ENCODE data around the gene IFNL4. TPM values are rescaled to one million over a fixed set of nuclear protein-coding genes. Genes with fewer than 3 reads are reported as not detected.
"Not testable (repeated sequence)": the region's sequence is repeated elsewhere in the genome, so short reads cannot be mapped to it uniquely, and the experiment has no call there.

Gene IFNL4
- polyA plus RNA-seq (2014; cell fraction: cytosol; rRNA removed): 0.70 TPM in 1 of 2 replicates, not detected in the other
- not detected in 2 replicates for polyA plus RNA-seq (2014; cell fraction: nucleus; rRNA removed)

DNA sequence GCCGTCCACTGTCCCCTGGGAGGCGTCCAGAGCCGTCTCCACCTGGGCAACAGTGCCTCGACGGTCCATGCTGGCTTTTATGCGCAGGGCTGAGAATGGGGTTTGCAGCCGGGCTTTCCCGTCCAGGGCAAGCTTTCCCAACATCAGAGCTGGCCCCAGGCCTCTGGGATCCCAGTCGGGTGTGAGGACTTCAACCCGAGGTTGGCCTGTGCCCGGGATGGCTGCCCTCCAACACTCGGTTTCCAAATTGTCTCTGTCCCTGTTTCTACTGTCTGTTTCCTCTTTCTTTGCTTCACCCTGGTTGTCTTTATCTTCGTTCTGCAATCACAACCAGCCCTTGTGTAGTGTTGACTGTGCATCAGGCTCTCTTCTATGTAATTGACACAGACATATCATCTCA lies at the start of gene IFNL4:
IFNL4 (minus strand) TSS at position 51 of the 400 bp plus-strand sequence.
- no peak for DNase-seq (ENCODE audit: low spot score)

DNA sequence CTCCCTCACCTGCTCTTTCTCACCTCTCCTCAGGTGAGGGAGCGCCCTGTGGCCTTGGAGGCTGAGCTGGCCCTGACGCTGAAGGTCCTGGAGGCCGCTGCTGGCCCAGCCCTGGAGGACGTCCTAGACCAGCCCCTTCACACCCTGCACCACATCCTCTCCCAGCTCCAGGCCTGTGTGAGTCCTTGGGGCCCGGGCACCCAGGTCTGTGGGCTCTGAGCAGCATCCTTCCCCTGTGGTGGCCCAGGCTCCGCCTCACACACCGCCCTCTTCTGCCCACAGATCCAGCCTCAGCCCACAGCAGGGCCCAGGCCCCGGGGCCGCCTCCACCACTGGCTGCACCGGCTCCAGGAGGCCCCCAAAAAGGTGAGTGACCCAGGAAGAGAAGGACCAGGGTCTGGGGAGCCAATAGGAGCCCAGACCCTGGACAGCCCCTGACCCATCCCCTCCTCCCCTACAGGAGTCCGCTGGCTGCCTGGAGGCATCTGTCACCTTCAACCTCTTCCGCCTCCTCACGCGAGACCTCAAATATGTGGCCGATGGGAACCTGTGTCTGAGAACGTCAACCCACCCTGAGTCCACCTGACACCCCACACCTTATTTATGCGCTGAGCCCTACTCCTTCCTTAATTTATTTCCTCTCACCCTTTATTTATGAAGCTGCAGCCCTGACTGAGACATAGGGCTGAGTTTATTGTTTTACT lies 49.4 kb upstream of the IFNL4 start:
- DNase-seq (ENCODE audit: low spot score): no peak

- DNase-seq (ENCODE audit: low spot score): no peak
These were observed 48.2 kb upstream of the IFNL4 start for GRCh38 chr19:39296906-39297305.

DNA sequence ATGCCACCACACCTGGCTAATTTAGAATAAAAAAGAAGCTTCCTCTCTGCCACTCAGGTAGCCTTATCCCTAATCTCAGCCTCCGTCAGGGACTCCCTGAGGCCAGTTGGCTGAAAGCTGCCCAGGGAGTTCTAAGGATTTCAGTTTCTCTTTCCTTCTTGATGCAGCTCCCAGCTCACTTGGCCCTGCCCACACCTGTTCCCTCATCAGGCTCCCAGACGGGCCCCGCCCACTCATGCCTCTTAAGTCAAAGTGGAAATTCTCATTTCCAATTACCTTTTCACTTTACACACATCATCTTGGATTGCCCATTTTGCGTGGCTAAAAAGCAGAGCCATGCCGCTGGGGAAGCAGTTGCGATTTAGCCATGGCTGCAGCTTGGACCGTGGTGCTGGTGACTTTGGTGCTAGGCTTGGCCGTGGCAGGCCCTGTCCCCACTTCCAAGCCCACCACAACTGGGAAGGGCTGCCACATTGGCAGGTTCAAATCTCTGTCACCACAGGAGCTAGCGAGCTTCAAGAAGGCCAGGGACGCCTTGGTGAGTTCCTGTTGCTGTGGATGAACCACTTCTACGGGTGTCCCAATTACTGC lies 47.5 kb upstream of the IFNL4 start, which contains the start of gene IFNL1:
IFNL1 (plus strand) TSS at position 353 of the 591 bp plus-strand sequence; CDS start at position 368, 15 bp downstream.
- DNase-seq (ENCODE audit: low spot score): no peak

DNA sequence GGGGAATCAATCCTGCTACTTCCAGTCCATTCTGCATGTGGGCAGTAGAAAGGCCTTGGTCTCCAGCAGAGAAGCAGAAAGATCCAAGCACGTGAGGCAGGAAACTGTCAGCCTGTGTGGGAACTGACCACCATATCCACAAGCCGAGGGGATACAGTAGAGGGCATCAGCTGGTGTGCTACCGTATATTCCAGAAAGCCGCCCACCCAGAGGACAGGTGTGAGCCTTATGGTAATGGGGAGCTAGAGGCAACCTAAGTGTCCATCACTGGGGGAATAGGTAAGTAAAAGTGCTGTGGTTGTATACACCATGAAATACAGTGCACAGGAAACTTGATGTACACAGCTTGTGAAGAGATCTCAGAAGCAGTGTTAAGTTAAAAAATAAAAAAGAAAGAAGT lies 44.7 kb upstream of the IFNL4 start:
- DNase-seq (ENCODE audit: low spot score): no peak

DNA sequence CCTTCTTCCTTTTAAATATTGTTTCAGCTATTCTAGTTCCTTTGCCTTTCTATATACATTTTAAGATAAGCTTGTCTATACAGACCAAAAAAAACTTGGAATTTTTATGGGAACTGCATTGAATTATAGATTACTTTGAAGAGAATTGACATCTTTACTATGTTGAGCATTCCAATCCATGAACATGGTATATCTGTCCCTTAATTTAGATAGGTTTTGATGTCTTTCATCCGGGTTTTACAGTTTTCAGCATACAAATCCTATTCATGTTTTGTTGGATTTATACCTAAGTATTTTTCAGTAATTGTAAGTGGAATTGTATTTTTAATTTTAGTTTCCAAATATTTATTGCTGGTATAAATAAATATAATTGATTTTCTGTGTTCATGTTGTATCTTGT lies 35.4 kb upstream of the IFNL4 start:
- no peak for DNase-seq (ENCODE audit: low spot score)

GRCh38 chr19:39282021-39282420 lies 33.4 kb upstream of the IFNL4 start:
- no peak for DNase-seq (ENCODE audit: low spot score)

GRCh38 chr19:39277598-39277997 lies 28.9 kb upstream of the IFNL4 start:
- DNase-seq (ENCODE audit: low spot score): no peak

DNA sequence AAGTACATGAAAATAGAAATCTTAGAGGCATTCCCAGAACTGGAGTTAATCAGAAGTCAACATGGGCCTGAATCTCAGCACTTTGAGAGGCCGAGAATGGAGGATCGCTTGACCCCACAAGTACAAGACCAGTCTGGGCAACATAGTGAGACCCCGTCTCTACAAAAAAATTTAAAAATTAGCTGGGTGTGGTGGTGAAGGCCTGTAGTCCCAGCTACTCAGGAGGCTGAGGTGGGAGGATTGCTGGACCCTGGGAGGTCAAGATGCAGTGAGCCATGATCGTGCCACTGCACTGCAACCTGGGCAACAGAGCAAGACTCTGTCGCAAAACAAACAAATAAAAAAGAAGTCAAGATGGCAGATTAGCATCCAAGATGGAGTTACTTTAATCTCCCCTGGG lies 28.1 kb upstream of the IFNL4 start:
- no peak for DNase-seq (ENCODE audit: low spot score)

GRCh38 chr19:39275578-39275977 lies 26.9 kb upstream of the IFNL4 start:
- no peak for DNase-seq (ENCODE audit: low spot score)

GRCh38 chr19:39273859-39274258 lies 25.2 kb upstream of the IFNL4 start:
- DNase-seq (ENCODE audit: low spot score): not testable (repeated sequence)

DNA sequence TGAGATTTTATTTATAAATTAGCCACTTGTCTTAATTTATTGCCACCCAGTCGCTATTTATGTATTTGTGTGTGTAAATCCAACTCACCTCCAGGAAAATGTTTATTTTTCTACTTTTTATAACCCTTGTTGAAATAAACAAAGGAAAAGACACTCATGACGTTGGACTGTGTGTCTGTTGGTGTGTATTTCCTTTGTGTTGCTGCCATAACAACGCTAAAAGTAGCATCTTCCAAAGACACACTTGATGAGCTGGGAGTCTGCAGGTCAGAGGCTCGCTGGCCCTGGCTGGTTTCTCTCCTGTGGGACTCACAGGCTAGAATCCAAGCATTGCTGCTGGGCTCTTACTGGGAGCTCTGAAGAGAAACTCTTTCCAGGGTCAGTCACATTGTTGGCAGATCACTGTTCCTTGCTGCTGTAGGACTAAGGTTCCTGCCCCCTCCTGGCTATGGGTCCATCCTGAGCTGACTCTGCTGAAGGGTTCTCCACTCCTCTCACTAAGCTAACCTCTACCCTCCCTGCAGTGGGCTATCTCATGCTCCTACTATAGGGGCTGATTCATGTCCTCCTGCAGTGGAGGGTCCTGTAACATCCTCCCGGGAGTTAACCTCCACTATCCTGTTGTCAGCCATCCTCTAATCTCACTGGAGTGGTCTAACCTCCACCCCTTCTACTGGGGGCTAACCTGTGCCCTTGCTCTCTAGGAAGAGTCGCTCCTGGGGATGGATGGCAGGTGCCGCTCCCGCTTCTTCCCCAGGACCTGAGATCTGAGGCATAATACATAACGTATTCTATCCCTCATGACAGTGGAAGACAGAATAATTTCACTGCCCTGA lies 21.6 kb upstream of the IFNL4 start:
- no peak for DNase-seq (ENCODE audit: low spot score)

DNA sequence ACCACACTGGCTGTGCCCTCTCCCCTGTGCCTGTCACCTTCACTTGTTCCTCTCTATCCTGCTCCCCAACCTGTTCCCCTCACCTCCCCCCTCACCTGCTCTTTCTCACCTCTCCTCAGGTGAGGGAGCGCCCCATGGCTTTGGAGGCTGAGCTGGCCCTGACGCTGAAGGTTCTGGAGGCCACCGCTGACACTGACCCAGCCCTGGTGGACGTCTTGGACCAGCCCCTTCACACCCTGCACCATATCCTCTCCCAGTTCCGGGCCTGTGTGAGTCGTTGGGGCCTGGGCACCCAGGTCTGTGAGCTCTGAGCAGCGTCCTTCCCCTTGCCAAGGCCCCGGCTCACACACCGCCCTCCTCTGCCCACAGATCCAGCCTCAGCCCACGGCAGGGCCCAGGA lies 20.7 kb upstream of the IFNL4 start:
- DNase-seq (ENCODE audit: low spot score): not testable (repeated sequence)

- not testable (repeated sequence) for DNase-seq (ENCODE audit: low spot score)
These were observed 20.0 kb upstream of the IFNL4 start for GRCh38 chr19:39268531-39269223.

DNA sequence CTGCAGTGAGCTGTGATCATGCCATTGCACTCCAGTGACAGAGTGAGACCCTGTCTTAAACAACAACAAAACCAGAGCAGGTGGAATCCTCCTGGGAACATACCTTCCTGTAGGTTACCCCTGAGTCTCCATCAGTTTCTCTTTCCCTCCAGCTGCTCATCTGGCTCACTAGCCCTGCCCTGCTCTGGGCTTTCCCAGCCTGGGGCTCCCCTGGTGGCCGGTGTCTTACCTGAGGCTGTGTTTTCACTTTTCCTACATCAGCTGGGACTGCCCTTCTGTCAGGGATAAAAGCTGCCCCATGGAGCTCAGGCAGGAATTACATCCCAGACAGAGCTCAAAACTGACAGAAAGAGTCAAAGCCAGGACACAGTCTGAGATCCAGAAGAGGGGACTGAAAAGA lies 19.4 kb upstream of the IFNL4 start, which contains the start of gene IFNL2:
IFNL2 (plus strand) TSS at position 312 of the 400 bp plus-strand sequence. CDS start 173 bp downstream, outside the sequence.
- not testable (repeated sequence) for DNase-seq (ENCODE audit: low spot score)

- DNase-seq (ENCODE audit: low spot score): peak; percentile 42
These were observed 16.8 kb upstream of the IFNL4 start for GRCh38 chr19:39265321-39265916.

DNA sequence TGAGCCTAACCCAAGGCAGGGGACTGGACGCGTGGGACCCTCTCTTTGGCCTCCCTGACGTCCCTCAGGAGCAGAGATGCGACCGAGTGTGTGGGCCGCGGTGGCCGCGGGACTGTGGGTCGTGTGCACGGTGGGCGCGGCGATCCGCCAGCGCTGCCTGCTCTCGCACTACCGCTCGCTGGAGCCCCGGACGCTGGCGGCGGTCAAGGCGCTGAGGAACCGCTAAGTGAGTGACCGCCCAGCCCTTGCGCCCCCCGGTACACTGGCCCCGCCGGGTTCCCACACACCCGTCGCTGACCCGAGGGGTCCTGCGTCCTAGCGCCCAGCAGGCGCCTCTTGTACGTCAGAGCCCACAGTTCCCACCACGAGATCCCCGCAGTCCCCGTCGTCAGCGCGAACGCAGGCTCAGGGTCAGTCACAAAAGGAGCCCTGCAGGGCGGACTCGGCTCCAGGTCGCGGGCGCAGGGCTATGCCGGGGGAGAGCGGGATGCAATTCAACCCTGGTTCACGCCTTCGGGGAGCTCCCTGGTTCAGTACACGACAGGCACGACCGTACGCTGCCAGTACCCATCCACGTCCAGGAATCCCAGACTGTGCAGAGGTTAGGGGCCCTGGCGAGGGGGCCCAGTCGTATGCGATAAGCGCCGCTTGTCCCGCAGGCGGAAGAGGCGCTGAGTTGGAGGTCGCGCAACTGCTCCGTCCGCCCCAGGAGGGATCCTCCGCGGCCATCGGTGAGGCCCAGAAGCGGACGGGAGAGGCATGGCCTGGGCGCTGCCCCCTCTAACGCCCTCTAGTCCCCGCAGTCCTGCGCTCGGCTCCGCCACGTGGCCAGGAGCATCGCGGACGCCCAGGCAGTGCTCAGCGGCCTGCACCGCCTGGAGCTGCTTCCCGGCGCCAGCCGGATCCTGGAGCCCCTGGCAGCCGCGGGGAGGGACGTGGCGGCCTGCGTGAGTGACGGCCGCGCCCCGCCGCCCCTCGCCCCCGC lies 15.9 kb upstream of the IFNL4 start:
- peak; percentile 52 for DNase-seq (ENCODE audit: low spot score)

DNA sequence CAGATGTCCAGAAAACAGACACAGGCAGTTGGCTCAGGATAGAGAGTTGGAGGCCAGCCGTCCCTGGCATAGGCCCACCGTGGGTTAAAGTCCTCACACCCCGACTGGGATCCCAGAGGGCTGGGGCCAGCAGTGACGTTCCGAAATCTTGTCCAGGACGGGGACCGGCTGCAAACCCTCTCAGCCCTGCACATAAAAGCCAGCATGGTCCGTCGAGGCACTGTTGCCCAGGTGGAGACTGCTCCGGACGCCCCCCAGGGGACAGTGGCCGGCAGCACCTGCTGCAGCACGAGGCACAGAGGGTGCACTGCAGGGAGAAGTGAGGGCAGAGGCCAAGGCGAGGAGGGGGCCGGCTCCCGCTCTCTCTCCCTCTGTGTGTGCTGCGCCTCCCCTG lies 15.3 kb upstream of the IFNL4 start:
- DNase-seq (ENCODE audit: low spot score): no peak

GRCh38 chr19:39262496-39262895 lies 13.8 kb upstream of the IFNL4 start:
- no peak for DNase-seq (ENCODE audit: low spot score)

DNA sequence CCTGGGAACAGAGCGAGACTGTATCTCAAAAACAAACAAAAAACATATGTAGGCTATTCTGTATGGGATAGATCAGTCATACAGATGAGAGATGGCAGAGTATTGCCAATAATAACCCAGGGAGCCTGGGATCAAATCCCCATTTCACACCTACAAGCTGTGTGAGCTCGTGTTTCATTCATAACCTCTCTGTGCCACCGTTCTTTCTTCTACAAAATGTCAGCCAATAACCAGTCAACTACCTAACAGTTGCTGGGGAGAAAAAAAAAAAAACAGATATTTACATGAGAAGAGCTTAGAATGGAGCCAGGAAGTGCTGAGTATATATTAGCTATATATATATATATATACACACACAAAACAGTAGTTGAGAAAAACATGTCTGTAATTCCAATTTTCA lies 13.0 kb upstream of the IFNL4 start:
- DNase-seq (ENCODE audit: low spot score): no peak
